GM23248 (cell line): Measurements from ENCODE around the gene ASTN1.

ENCODE experiments used
- EZH2 ChIP-seq: fragments of 200-600 bp; sonication (generic); IDR thresholded peaks from 2 replicates; pipeline ENCODE4 v1.6.1; 2018; ENCODE audit warnings: antibody characterized with exemption, mild to moderate bottlenecking; ENCODE audit not compliant: insufficient read depth, poor library complexity, severe bottlenecking
- EZH2phosphoT487 ChIP-seq: fragments of 200-600 bp; sonication (generic); IDR thresholded peaks from 2 replicates; pipeline ENCODE4 v1.6.1; 2018; ENCODE audit warnings: antibody characterized with exemption, moderate library complexity, mild to moderate bottlenecking, low read depth; ENCODE audit not compliant: insufficient read depth

DNA sequence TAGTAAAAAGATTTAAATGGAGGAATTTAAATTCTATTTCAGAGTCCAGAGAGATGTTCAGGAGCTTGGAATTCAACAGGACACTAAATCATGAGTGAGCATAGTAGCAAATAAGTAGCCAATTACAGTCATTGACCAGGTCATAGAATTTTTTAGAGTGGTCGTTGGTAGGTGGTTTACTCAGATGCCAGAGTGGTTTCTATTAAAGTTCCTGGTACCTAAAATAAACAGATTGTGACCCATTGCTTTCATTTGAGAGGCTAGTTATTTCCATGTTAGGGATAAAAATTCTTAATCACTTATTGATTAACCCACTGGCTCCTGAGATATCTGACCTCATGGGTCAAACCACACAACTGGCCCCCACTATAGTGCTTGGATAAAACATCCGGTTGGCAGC, 201.3 kb downstream of the ASTN1 start:
- TF ChIP-seq EZH2: no peak
- no peak for TF ChIP-seq EZH2phosphoT487
